Measurements from ENCODE around the gene ELAVL1.

ELAVL1 gene

DNA sequence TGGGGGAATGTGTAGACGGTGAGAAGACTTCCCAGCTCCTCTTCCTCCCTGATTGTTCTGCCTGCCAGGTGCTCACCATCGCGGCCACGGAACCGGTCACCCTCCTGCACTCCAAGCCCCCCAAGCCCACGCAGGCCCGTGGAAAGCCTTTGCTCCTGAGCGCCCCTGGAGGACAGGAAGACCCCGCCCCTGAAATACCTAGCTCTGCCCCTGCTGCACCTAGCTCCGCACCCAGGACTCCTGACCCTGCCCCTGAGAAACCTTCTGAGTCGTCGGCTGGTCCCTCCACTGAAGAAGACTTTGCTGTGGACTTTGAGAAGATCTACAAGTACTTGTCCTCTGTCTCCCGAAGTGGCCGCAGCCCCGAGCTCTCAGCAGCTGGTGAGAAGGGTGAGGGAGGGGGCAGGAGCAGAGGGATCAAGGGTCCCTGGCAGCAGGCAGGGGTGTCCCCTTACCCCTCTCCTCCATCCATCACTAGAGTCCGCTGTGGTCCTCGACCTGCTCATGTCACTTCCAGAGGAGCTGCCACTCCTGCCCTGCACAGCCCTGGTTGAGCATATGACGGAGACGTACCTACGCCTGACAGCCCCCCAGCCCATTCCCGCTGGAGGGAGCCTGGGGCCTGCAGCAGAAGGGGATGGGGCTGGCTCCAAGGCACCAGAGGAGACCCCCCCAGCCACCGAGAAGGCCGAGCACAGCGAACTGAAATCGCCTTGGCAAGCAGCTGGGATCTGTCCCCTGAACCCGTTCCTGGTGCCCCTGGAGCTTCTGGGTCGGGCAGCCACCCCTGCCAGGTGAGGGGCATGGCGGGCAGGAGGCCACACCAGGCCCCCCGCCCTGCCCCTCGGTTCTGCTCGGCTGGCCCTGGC lies 83.2 kb downstream of the ELAVL1 start:
- no peaks in the 10 kb centered on the region for H3K36me3 ChIP-seq (ENCODE audit: control insufficient read depth, insufficient read depth, low read length)
- no peak overlapping the region for H2AFZ ChIP-seq
- no peak overlapping the region for H3K9ac ChIP-seq
- no peaks in the 10 kb centered on the region for H3K9me3 ChIP-seq (ENCODE audit: control insufficient read depth, low read length)
- peaks cover 6% of the 10 kb centered on the region for H3K4me1 ChIP-seq
- TF ChIP-seq, protein P1, sequence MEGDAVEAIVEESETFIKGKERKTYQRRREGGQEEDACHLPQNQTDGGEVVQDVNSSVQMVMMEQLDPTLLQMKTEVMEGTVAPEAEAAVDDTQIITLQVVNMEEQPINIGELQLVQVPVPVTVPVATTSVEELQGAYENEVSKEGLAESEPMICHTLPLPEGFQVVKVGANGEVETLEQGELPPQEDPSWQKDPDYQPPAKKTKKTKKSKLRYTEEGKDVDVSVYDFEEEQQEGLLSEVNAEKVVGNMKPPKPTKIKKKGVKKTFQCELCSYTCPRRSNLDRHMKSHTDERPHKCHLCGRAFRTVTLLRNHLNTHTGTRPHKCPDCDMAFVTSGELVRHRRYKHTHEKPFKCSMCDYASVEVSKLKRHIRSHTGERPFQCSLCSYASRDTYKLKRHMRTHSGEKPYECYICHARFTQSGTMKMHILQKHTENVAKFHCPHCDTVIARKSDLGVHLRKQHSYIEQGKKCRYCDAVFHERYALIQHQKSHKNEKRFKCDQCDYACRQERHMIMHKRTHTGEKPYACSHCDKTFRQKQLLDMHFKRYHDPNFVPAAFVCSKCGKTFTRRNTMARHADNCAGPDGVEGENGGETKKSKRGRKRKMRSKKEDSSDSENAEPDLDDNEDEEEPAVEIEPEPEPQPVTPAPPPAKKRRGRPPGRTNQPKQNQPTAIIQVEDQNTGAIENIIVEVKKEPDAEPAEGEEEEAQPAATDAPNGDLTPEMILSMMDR (IDR thresholded peaks at IDR 0.05) = no peak
- H3K4me2 ChIP-seq (ENCODE audit: low read length) = no peak overlapping the region
- no peak overlapping the region for H3K4me3 ChIP-seq (ENCODE audit: low read depth, low read length)
- H3K79me2 ChIP-seq = no peaks in the 10 kb centered on the region
- no peaks in the 10 kb centered on the region for H3K27me3 ChIP-seq (ENCODE audit: control insufficient read depth, insufficient read depth, low read length)
- no peak overlapping the region for H3K27ac ChIP-seq

DNA sequence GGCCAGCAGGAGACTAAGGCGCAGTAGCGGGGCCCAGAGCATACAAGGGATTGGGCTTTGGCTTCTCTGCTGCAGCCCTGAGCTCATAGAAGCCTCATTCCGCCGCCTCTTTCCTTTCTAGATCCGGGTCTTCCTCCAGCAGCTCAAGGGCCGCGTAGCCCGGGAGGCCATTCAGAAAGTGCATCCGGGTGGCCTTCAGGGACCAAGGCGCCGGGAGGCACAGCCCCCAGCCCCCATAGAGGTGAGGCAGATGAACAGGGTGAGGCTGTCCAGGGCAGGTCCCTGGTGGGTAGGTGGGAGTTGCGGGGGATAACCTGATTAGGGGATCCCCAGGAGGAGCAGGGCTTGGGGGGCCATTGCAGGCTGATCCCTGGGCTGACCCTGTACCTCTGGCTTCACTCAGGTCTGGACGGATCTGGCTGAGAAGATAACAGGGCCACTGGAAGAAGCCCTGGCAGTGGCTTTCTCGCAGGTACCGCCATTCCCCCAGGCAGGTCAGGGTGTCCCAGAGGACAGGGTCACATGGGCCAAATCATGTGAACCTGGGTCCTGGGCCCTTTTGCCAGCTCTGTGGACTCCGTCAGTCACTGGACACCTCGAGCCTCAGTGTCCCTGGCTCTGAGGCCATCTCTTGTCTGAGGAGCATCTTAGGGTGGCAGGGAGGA lies 84.0 kb downstream of the ELAVL1 start:
- TF ChIP-seq, protein P1 (IDR thresholded peaks at IDR 0.05) = no peak
- no peak overlapping the region for H2AFZ ChIP-seq
- no peaks in the 10 kb centered on the region for H3K36me3 ChIP-seq (ENCODE audit: control insufficient read depth, insufficient read depth, low read length)
- no peaks in the 10 kb centered on the region for H3K79me2 ChIP-seq
- H3K27me3 ChIP-seq (ENCODE audit: control insufficient read depth, insufficient read depth, low read length) = no peaks in the 10 kb centered on the region
- no peak overlapping the region for H3K9ac ChIP-seq
- peak overlapping the region; percentile 50 for H3K4me3 ChIP-seq (ENCODE audit: low read depth, low read length)
- peak overlapping the region; percentile 64 for H3K4me2 ChIP-seq (ENCODE audit: low read length)
- peaks cover 5% of the 10 kb centered on the region for H3K4me1 ChIP-seq
- H3K27ac ChIP-seq = peak overlapping the region; percentile 40
- H3K9me3 ChIP-seq (ENCODE audit: control insufficient read depth, low read length) = no peaks in the 10 kb centered on the region

DNA sequence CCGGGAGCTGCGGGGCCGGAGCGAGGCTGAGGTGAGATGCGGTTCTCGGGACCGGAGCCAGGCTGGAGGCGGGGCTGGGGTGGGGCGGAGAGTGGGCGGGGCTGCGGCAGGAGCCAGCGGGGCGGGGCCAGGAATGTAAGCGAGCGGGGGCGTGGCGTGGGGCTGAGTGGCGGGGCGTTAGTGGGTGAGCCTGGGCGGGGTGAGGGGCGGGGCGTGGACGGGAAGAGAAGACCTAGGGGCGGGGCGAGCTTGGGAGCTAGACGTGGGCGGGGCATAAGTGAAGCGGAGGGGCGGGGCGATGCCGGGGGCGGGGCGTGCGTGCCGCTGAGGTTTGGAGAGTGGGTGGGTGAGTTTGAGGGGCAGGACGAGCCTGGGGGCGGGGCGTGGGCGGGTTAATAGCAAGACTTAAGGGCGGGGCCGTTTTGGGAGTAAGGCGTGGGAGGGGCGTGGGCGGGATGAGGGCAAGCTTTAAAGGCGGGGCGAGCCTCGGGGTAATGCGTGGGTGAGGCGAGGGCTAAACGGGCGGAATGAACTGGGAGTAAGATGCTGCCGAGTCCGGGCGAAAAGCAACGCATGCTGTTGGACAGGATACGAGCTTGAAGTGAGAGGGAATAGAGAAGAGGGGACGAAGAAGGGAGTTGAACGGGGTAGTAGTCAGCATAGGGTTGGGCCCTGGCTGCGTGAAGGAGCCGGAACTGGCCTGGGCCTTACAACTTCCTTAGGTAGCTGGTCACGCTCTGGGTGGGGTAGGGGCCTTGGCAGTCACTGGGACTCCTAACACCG lies 84.7 kb downstream of the ELAVL1 start:
- TF ChIP-seq, protein P1 (IDR thresholded peaks at IDR 0.05) = no peak
- Histone ChIP-seq H3K9ac (no peak overlapping the region), H3K27ac (peak overlapping the region; percentile 95), H3K4me2 (ENCODE audit: low read length) (peak overlapping the region; percentile 93), H2AFZ (peak overlapping the region; percentile 93), H3K27me3 (ENCODE audit: control insufficient read depth, insufficient read depth, low read length) (no peaks in the 10 kb centered on the region), H3K9me3 (ENCODE audit: control insufficient read depth, low read length) (no peaks in the 10 kb centered on the region), H3K4me1 (peaks cover 3% of the 10 kb centered on the region), H3K36me3 (ENCODE audit: control insufficient read depth, insufficient read depth, low read length) (no peaks in the 10 kb centered on the region), H3K79me2 (no peaks in the 10 kb centered on the region), H3K4me3 (ENCODE audit: low read depth, low read length) (peak overlapping the region; percentile 93)

DNA sequence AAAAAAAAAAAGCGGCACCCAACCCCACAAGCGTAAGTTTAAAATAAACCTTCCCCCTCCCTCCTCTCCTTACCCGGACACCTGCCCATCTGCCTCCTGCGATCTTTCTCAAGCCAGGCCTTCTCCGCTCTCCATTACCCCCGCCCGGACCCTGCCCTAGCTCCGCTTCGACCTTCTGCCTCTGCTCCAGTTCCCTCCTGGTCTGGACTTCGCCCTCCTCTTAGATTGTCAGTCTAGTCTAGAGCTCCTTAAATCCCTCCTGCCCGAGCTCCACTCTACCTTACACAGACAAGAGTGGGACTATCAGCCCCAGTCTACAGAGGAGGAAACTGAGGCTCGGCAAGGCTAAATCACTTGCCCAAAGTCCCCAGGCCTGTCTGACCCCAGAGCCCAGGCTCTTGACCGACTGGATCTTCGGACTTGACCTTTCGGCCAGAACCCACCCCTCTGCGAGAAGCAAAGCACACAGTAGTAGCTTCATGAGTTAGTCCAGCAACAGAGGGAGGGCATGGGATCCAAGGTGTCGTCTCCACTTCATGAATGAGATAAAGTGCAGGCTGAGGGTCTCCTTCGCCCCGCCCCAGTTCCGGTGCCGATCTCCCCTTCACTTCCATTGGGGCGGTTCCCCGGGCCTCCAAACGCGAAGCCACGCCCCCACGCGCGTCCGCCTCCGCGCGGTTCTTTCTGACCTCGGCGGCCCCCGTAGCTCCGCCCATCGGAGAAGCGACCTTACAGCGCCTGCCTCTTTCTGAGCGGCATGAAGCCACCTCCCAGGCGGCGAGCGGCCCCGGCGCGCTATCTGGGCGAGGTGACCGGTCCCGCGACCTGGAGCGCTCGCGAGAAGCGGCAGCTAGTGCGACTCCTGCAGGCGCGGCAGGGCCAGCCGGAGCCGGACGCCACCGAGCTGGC lies 85.6 kb downstream of the ELAVL1 start, which contains the start of gene SNAPC2:
SNAPC2 (plus strand) TSS at position 729 of the 909 bp plus-strand sequence; CDS start at position 758, 29 bp downstream.
- no peaks in the 10 kb centered on the region for H3K27me3 ChIP-seq (ENCODE audit: control insufficient read depth, insufficient read depth, low read length)
- no peaks in the 10 kb centered on the region for H3K79me2 ChIP-seq
- peak within 1 kb of the TSS; percentile 93 for H2AFZ ChIP-seq
- H3K9ac ChIP-seq = no peak within 1 kb of the TSS
- no peaks in the 10 kb centered on the region for H3K36me3 ChIP-seq (ENCODE audit: control insufficient read depth, insufficient read depth, low read length)
- H3K4me1 ChIP-seq = peaks cover 3% of the 10 kb centered on the region
- peak within 1 kb of the TSS; percentile 93 for H3K4me2 ChIP-seq (ENCODE audit: low read length)
- peak within 1 kb of the TSS; percentile 95 for H3K27ac ChIP-seq
- no peaks in the 10 kb centered on the region for H3K9me3 ChIP-seq (ENCODE audit: control insufficient read depth, low read length)
- TF ChIP-seq, protein P1 (IDR thresholded peaks at IDR 0.05) = peak; percentile 28
- H3K4me3 ChIP-seq (ENCODE audit: low read depth, low read length) = peak within 1 kb of the TSS; percentile 93

Data from parathyroid adenoma (tissue), 2 donors.